Prostate gland (tissue), 2 donors: Measurements from ENCODE around the gene BLVRB. TPM values are rescaled to one million over a fixed set of nuclear protein-coding genes. Genes with fewer than 3 reads are reported as not detected.
"Not testable (repeated sequence)": the region's sequence is repeated elsewhere in the genome, so short reads cannot be mapped to it uniquely, and the experiment has no call there.

Experiments used
- DNase-seq: peaks from one replicate; pipeline ENCODE4 v3.0.0-alpha.2; 2019; ENCODE audit warnings: low spot score
- H3K27ac ChIP-seq, 2 donors: fragments of 200-600 bp; sonication (generic); 2 replicates each; pipeline ENCODE4 v1.5.1; 2017 to 2019
- H3K27me3 ChIP-seq: fragments of 200-600 bp; sonication (generic); replicated peaks from 2 replicates; pipeline ENCODE4 v1.5.1; 2019; ENCODE audit not compliant: insufficient read depth
- H3K36me3 ChIP-seq, 2 donors: fragments of 200-600 bp; sonication (generic); 1 replicate in 1 of 2; 2 replicates in 1 of 2; pipeline versions ENCODE4 v1.5.1 to v1.8.1; 2017 to 2019
- H3K4me1 ChIP-seq: fragments of 200-600 bp; sonication (generic); replicated peaks from 2 replicates; pipeline ENCODE4 v1.5.1; 2019
- H3K4me3 ChIP-seq, 2 donors: fragments of 200-600 bp; sonication (generic); 2 replicates each; pipeline ENCODE4 v1.5.1; 2017 to 2019
- H3K9me3 ChIP-seq: fragments of 200-600 bp; sonication (generic); 2 replicates; pipeline ENCODE4 v1.5.1; 2017
- POLR2A ChIP-seq: fragments of 450-650 bp; IDR thresholded peaks from one replicate; pipeline ENCODE4 v1.6.1; 2016; ENCODE audit warnings: antibody characterized with exemption, mild to moderate bottlenecking
- POLR2AphosphoS5 ChIP-seq: sonication (generic); formaldehyde crosslinking; IDR thresholded peaks from one replicate; pipeline ENCODE4 v1.6.1; 2017; ENCODE audit warnings: antibody characterized with exemption
- WGBS: methylation state at CpG from one replicate; pipeline ENCODE4 v1.1.5; 2018; 5-methylcytosine and 5-hydroxymethylcytosine counted together
- intact Hi-C: fragments of 100-400 bp; cut with DNase I; formaldehyde crosslinking; loops from one replicate; pipeline ENCODE4 v1.14.2; 2022
- total RNA-seq, 2 donors: library from RNA; depleted of rRNA; stranded (reverse); fragments of >200 nt; gene quantifications; one replicate each; pipeline ENCODE4 v1.1.0, GENCODE V29; 2016
- TF ChIP-seq, protein P1 (sequence below), 4 experiments: fragments of 200-600 bp in 2 of 4; fragments of 450-650 bp in 2 of 4; sonication (generic) in 2 of 4; IDR thresholded peaks; 1 replicate in 3 of 4; 2 replicates in 1 of 4; pipeline ENCODE4 v1.5.1; 2016 to 2019; ENCODE audit warnings: antibody characterized with exemption in 4 of 4, mild to moderate bottlenecking in 2 of 4, moderate library complexity in 2 of 4

Gene BLVRB
- total RNA-seq, 2 donors from 2014 or later: 101 to 261 TPM

DNA sequence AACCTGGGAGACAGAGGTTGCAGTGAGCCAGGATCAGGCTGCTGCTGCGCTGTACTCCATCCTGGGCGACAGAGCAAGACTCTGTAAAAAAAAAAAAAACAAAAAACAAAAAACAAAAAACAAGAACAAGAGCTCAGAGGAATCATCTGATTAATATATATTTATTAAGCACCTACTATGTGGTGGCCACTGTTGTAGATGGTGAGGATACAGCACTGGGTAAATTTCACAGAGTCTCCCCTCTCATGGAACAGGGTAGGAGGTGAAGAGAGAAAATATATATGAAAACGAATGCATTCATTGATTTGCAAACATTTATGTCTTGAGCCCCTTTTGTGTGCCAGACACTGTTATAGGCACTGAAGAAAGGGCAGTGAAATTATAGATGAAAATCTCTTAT is 33.8 kb downstream of the BLVRB start:
- no peak for DNase-seq
- 91% methylated on average over 3 of the region's 3 CpGs for WGBS
- H3K27ac ChIP-seq: peak overlapping the region; percentile 93 to 98

DNA sequence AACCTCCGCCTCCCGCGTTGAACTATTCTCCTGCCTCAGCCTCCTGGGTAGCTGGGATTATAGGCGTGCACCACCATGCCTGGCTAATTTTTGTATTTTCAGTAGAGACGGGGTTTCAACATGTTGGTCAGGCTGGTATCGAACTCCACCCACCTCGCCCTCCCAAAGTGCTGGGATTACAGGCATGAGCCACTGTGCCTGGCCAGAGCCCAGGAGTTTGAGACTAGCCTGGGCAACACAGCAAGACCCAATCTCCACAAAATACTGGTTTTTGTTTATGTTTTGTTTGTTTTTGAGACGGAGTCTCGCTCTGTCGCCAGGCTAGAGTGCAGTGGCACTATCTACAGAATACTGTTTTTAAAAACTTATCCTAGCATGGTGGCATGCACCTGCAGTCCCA is 35.3 kb downstream of the BLVRB start:
- H3K36me3 ChIP-seq, DNase-seq, H3K27ac ChIP-seq, intact Hi-C loops, H3K4me1 ChIP-seq, H3K9me3 ChIP-seq, H3K27me3 ChIP-seq, H3K4me3 ChIP-seq: not testable (repeated sequence)
- 94% methylated on average over 10 of the region's 10 CpGs for WGBS

More for the DNA sequence above, 33.8 kb downstream of the BLVRB start:
- Histone ChIP-seq H3K36me3 (no peaks in the 10 kb centered on the region), H3K4me3 (no peak overlapping the region), H3K4me1 (no peaks in the 10 kb centered on the region), H3K9me3 (no peaks in the 10 kb centered on the region), H3K27me3 (no peaks in the 10 kb centered on the region)
- TF ChIP-seq, protein P1, sequence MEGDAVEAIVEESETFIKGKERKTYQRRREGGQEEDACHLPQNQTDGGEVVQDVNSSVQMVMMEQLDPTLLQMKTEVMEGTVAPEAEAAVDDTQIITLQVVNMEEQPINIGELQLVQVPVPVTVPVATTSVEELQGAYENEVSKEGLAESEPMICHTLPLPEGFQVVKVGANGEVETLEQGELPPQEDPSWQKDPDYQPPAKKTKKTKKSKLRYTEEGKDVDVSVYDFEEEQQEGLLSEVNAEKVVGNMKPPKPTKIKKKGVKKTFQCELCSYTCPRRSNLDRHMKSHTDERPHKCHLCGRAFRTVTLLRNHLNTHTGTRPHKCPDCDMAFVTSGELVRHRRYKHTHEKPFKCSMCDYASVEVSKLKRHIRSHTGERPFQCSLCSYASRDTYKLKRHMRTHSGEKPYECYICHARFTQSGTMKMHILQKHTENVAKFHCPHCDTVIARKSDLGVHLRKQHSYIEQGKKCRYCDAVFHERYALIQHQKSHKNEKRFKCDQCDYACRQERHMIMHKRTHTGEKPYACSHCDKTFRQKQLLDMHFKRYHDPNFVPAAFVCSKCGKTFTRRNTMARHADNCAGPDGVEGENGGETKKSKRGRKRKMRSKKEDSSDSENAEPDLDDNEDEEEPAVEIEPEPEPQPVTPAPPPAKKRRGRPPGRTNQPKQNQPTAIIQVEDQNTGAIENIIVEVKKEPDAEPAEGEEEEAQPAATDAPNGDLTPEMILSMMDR (IDR thresholded peaks at IDR 0.05): no peak
- TF ChIP-seq POLR2AphosphoS5 (no peak), POLR2A (no peak)
- intact Hi-C loops: no loop called here

DNA sequence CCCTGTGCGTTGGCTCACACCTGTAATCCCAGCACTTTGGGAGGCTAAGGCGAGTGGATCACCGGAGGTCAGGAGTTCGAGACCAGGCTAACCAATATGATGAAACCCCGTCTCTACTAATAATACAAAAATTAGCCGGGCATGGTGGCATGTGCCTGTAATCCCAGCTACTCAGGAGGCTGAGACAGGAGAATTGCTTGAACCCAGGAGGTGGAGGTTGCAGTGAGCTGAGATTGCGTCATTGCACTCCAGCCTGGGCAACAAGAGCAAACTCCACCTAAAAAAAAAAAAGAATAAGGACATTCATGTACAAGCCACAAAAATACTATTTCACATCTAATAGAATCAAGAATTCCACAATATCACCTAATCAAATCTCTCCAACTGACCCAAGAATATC is 37.3 kb downstream of the BLVRB start:
- not testable (repeated sequence) for H3K4me3 ChIP-seq, H3K4me1 ChIP-seq, H3K9me3 ChIP-seq, H3K27me3 ChIP-seq, H3K27ac ChIP-seq, DNase-seq, H3K36me3 ChIP-seq
- 93% methylated on average over 7 of the region's 7 CpGs for WGBS
- intact Hi-C loops: loop anchor here (5.0 kb wide), 1 partner anchor 81 kb away; the partner anchor contains the start of genes C19orf47 and PLD3

DNA sequence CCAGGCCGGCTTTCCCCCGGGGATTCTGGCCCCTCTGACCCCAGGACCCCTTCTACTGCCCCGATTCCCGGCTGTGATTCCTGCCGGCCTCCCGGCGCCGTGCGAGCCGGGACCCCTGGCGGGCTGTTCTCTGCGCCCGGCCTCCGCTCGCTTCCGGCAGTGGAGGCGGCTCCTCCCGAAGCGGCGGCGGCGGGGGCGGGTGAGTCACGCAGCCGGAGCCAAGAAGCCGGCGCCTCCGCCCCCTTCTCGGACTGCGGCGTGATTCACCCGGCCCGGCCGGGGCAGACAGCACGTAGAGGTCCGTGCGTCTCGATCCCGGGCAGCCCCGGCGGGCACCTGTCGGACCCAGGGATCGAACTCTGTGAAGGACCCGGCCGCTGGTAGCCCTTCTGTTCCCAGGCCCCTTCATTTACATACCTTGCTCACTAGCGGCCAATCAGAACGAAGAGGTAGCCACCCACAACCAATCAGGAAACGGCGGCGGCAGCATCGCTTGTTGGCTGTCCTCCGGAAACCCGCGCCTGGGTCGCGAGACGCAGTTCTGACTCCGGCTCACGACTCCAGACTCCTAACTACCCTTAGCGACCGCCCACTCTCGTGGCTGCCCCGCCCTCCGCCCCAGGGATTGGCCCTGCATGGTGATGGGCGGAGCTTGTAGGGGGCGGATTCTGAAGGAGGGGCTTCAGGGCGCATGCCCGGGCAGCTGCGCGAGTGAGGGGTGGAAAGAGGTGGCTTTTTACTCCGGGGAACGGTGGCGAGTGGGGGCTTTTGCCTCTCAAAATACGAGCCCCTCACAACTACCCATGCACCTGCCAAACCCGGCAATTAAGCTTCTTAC is 39.9 kb downstream of the BLVRB start, which contains the start of gene SERTAD1:
Gene SERTAD1, minus strand, starts transcription at position 543 of the 838 bp plus-strand sequence. CDS start 2,446 bp downstream, outside the sequence.
- intact Hi-C loops: loop anchor here (2.0 to 5.0 kb wide), 2 partner anchors 39 to 78 kb away; partner anchors contain the start of genes BLVRB, C19orf47 and PLD3
- Histone ChIP-seq H3K27ac (peak within 1 kb of the TSS; percentile 100), H3K4me3 (peak within 1 kb of the TSS; percentile 95 to 98), H3K27me3 (no peaks in the 10 kb centered on the region), H3K4me1 (peaks cover 4% of the 10 kb centered on the region), H3K9me3 (no peaks in the 10 kb centered on the region), H3K36me3 (peaks cover 8 to 10% of the 10 kb centered on the region in 2 donors)
- TF ChIP-seq POLR2AphosphoS5 (peak; percentile 100), POLR2A (peak; percentile 100)
- TF ChIP-seq, protein P1 (IDR thresholded peaks at IDR 0.05): peak; percentile 67 to 92 (median 88)
- peak; percentile 100 for DNase-seq
- WGBS: under 1% methylated on average over 64 of the region's 75 CpGs

DNA sequence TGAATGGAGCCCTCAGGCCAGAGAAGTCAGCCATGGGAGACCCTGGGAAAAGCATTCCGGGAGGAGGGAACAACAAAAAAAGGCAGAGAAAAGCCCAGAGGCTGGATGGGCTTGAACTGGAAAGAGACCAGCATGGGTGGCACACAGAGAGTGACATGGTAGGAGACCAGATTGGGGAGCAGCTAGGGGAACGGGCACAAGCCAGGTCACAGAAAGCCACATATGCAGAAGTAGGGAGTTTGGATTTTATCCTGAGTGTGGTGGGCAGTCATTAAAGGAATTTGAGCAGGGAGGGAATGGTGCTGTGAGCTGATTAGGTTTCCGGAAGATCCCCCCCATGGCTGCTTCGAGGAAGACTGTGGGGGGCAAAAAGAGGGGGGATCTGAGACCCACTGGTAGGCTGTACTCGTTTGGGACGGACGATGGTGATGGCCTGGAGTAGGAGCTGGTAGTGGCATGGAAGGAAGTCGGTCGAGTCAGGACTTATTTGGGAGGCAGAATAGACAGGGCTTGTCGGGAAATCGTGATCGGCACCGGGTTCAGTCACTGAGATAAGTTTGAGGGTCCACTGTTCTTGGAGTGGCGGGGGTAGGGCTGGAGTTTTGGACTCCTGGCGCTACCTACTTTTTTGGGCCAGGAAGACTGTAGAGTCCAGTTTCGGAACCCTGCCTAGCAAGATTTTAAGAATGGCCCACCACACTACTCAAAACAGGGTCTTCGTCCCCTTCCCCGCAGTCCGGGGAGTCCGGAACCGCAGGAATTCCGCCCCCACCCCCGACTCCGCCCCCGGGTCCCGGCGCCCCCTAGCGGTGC is 40.7 kb downstream of the BLVRB start:
- H3K27ac ChIP-seq: peak overlapping the region; percentile 100
- H3K4me3 ChIP-seq: peak overlapping the region; percentile 95 to 98
- intact Hi-C loops: loop anchor here (2.0 to 5.0 kb wide), 2 partner anchors 40 to 78 kb away; partner anchors contain the start of genes BLVRB, C19orf47 and PLD3
- WGBS: under 1% methylated on average over 21 of the region's 28 CpGs
- peaks cover 8 to 10% of the 10 kb centered on the region in 2 donors for H3K36me3 ChIP-seq
- H3K9me3 ChIP-seq: no peaks in the 10 kb centered on the region
- peaks cover 4% of the 10 kb centered on the region for H3K4me1 ChIP-seq
- DNase-seq: no peak
- TF ChIP-seq, protein P1 (IDR thresholded peaks at IDR 0.05): peak in 1 of 4 experiments; percentile 96
- TF ChIP-seq POLR2AphosphoS5: no peak
- H3K27me3 ChIP-seq: no peaks in the 10 kb centered on the region
